ENCODE measurements around the gene TFCP2L1. TPM values are rescaled to one million over a fixed set of nuclear protein-coding genes. Genes with fewer than 3 reads are reported as not detected.
"Not testable (repeated sequence)": the region's sequence is repeated elsewhere in the genome, so short reads cannot be mapped to it uniquely, and the experiment has no call there.

Gene TFCP2L1
- total RNA-seq, 4 donors from 2014 or later = 0.20 to 0.63 (median 0.41) TPM

DNA sequence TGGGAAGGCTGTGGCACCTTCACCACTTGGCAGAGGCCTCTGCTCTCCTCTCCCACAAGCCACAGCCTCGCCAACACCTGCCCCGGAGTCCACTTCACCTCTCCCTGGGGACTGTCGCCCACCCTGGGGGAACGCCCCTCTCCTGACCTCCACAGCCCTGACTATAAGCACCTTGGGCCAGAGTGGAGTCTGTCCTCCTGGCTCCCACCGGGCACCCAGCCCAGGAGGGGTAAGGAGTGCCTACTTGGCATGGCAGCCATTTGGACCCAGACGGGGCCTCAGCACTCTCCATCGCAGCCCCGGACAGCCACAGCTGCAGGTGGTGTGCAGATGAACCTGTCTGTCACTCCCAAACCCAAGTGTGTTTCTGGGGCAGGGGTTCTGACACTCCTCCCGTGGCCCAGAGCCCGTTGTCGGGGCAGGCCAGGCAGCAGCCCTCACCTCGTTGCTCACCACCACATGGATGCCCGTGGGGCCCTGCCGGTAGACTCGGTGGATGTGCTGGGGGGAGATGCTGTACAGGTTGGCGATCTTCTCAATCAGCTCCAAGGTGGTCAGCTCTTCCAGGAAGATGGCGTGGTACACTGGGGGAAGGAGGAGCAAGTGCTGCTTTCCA lies 53.5 kb downstream of the TFCP2L1 start:
- Histone ChIP-seq H3K9me3 (no peaks in the 10 kb centered on the region), H3K4me3 (no peak overlapping the region), H3K27me3 (no peaks in the 10 kb centered on the region), H3K36me3 (no peaks in the 10 kb centered on the region), H3K4me1 (no peaks in the 10 kb centered on the region), H3K27ac (no peak overlapping the region)
- 83 to 88% methylated on average over 17 of the region's 17 CpGs for WGBS, 2 donors
- TF ChIP-seq, protein P1, sequence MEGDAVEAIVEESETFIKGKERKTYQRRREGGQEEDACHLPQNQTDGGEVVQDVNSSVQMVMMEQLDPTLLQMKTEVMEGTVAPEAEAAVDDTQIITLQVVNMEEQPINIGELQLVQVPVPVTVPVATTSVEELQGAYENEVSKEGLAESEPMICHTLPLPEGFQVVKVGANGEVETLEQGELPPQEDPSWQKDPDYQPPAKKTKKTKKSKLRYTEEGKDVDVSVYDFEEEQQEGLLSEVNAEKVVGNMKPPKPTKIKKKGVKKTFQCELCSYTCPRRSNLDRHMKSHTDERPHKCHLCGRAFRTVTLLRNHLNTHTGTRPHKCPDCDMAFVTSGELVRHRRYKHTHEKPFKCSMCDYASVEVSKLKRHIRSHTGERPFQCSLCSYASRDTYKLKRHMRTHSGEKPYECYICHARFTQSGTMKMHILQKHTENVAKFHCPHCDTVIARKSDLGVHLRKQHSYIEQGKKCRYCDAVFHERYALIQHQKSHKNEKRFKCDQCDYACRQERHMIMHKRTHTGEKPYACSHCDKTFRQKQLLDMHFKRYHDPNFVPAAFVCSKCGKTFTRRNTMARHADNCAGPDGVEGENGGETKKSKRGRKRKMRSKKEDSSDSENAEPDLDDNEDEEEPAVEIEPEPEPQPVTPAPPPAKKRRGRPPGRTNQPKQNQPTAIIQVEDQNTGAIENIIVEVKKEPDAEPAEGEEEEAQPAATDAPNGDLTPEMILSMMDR (IDR thresholded peaks at IDR 0.05) = no peak
- no peak for DNase-seq (ENCODE audit: low spot score in 2 of 2)

GRCh38 chr2:121228521-121228920 lies 56.5 kb downstream of the TFCP2L1 start:
- no peak overlapping the region for H3K27ac ChIP-seq
- no peak for DNase-seq (ENCODE audit: low spot score in 2 of 2)
- no peak for TF ChIP-seq EP300 (IDR thresholded peaks at IDR 0.05)
- TF ChIP-seq, protein P1 (IDR thresholded peaks at IDR 0.05) = no peak
- TF ChIP-seq POLR2A (IDR thresholded peaks at IDR 0.05) = no peak
- no peaks in the 10 kb centered on the region for H3K4me1 ChIP-seq
- H3K36me3 ChIP-seq = no peaks in the 10 kb centered on the region
- WGBS, 2 donors = 82 to 85% methylated on average over 6 of the region's 6 CpGs
- H3K9me3 ChIP-seq = peaks cover 0 to 3% (median 0%) of the 10 kb centered on the region in 4 donors
- H3K4me3 ChIP-seq = no peak overlapping the region
- no peaks in the 10 kb centered on the region for H3K27me3 ChIP-seq

DNA sequence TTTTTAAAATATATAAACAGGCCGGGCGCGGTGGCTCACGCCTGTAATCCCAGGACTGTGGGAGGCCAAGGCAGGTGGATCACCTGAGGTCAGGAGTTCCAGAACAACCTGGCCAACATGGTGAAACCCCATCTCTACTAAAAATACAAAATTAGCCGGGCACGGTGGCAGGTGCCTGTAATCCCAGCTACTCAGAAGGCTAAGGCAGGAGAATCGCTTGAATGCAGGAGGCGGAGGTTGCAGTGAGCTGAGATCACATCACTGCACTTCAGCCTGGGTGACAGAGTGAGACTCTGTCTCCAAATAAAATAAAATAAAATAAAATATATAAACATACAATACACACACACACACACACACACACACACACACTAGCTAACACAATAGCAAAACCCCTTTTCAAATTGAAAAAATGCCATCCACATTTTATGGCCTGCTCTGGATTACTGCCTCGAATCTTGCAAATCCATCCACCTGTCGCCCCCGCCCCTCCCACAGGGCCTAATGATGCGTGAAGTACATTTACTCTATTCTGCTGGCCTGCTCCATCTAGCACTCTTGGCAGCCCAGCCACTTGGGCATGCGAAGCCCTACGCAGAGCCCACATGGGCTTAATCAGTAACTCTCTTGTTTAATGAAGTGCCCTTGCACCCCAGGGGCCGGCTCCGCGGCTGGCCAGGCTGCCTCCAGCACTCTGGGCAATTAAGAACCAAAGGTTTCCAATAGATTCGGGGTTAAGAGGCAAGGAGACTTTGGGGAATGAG lies 57.4 kb downstream of the TFCP2L1 start:
- H3K9me3 ChIP-seq; H3K4me1 ChIP-seq; H3K4me3 ChIP-seq; DNase-seq (ENCODE audit: low spot score in 2 of 2); H3K27ac ChIP-seq; H3K27me3 ChIP-seq; H3K36me3 ChIP-seq: not testable (repeated sequence)
- WGBS, 2 donors = 65 to 68% methylated on average over 18 of the region's 18 CpGs

DNA sequence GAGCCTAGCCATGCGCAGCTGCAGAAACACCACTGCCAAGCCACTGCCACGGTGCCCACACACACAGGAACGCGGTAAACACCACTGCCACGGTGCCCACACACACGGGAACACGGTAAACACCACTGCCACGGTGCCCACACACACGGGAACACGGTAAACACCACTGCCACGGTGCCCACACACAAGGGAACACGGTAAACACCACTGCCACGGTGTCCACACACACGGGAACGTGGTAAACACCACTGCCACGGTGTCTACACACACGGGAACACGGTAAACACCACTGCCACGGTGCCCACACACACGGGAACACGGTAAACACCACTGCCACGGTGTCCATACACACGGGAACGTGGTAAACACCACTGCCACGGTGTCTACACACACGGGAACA lies 59.3 kb downstream of the TFCP2L1 start:
- not testable (repeated sequence) for DNase-seq (ENCODE audit: low spot score in 2 of 2); H3K4me3 ChIP-seq; H3K27ac ChIP-seq; H3K36me3 ChIP-seq; H3K9me3 ChIP-seq; H3K27me3 ChIP-seq; H3K4me1 ChIP-seq
- WGBS, 2 donors = 95% methylated on average over 26 of the region's 26 CpGs

GRCh38 chr2:121220995-121221394 lies 64.0 kb downstream of the TFCP2L1 start:
- H3K27ac ChIP-seq = no peak overlapping the region
- no peak overlapping the region for H3K4me3 ChIP-seq
- TF ChIP-seq, protein P1 (IDR thresholded peaks at IDR 0.05) = no peak
- TF ChIP-seq EP300 (IDR thresholded peaks at IDR 0.05) (no peak), POLR2A (IDR thresholded peaks at IDR 0.05) (no peak)
- H3K9me3 ChIP-seq = peaks cover 0 to 3% (median 0%) of the 10 kb centered on the region in 4 donors
- 84 to 85% methylated on average over 1 of the region's 1 CpG for WGBS, 2 donors
- DNase-seq (ENCODE audit: low spot score in 2 of 2) = no peak
- H3K36me3 ChIP-seq = no peaks in the 10 kb centered on the region
- no peaks in the 10 kb centered on the region for H3K27me3 ChIP-seq
- H3K4me1 ChIP-seq = no peaks in the 10 kb centered on the region

GRCh38 chr2:121219866-121220265 lies 65.1 kb downstream of the TFCP2L1 start:
- Histone ChIP-seq H3K4me3 (no peak overlapping the region), H3K27me3 (no peaks in the 10 kb centered on the region), H3K36me3 (no peaks in the 10 kb centered on the region), H3K27ac (no peak overlapping the region), H3K4me1 (no peaks in the 10 kb centered on the region), H3K9me3 (no peaks in the 10 kb centered on the region)
- 58 to 68% methylated on average over 5 of the region's 5 CpGs for WGBS, 2 donors
- DNase-seq (ENCODE audit: low spot score in 2 of 2) = no peak
- TF ChIP-seq EP300 (IDR thresholded peaks at IDR 0.05) = no peak
- no peak for TF ChIP-seq POLR2A (IDR thresholded peaks at IDR 0.05)
- TF ChIP-seq, protein P1 (IDR thresholded peaks at IDR 0.05) = no peak
